Mesothelial cell of epicardium (in vitro differentiated cells): Measurements from ENCODE around the gene GTF3A. TPM values are rescaled to one million over a fixed set of nuclear protein-coding genes. Genes with fewer than 3 reads are reported as not detected.
"Not testable (repeated sequence)": the region's sequence is repeated elsewhere in the genome, so short reads cannot be mapped to it uniquely, and the experiment has no call there.

Experiments used
- DNase-seq, 2 experiments: peaks; one replicate each; pipeline ENCODE4 v3.0.0; 2021; ENCODE audit warnings: low spot score in 2 of 2; ENCODE audit not compliant: unreplicated experiment in 2 of 2
- H3K27ac Mint-ChIP-seq: 2 replicates; pipeline ENCODE4 v1.8.0; 2021; ENCODE audit warnings: mixed read lengths
- H3K27me3 Mint-ChIP-seq: 2 replicates; pipeline ENCODE4 v1.8.0; 2021; ENCODE audit warnings: low read depth, mixed read lengths
- H3K36me3 Mint-ChIP-seq: 2 replicates; pipeline ENCODE4 v1.8.0; 2021; ENCODE audit warnings: mixed read lengths
- H3K4me1 Mint-ChIP-seq: 2 replicates; pipeline ENCODE4 v1.8.0; 2021; ENCODE audit warnings: mixed read lengths
- H3K4me3 Mint-ChIP-seq: 2 replicates; pipeline ENCODE4 v1.8.0; 2021; ENCODE audit warnings: mild to moderate bottlenecking, moderate library complexity, mixed read lengths
- H3K9me3 Mint-ChIP-seq: 2 replicates; pipeline ENCODE4 v1.8.0; 2021; ENCODE audit warnings: mixed read lengths
- CTCF ChIP-seq: fragments of 200-600 bp; sonication (generic); IDR thresholded peaks from one replicate; pipeline ENCODE4 v1.5.0; 2021; ENCODE audit warnings: antibody characterized with exemption; ENCODE audit not compliant: unreplicated experiment
- total RNA-seq: library from RNA; stranded (reverse); gene quantifications from 3 replicates; pipeline ENCODE4 v1.2.1, GENCODE V29; 2021

GTF3A gene
- total RNA-seq, 1 donor from 2014 or later = 48.6 TPM

GRCh38 chr13:27391471-27391870, 32.9 kb upstream of the GTF3A start:
- Mint-ChIP-seq H3K36me3 (no peaks in the 10 kb centered on the region), H3K4me3 (no peak overlapping the region), H3K27ac (no peak overlapping the region), H3K4me1 (peaks cover 7% of the 10 kb centered on the region), H3K27me3 (peaks cover 11% of the 10 kb centered on the region), H3K9me3 (no peaks in the 10 kb centered on the region)
- TF ChIP-seq CTCF = no peak
- DNase-seq = no peak

GRCh38 chr13:27393101-27393500, 31.3 kb upstream of the GTF3A start:
- no peak overlapping the region for H3K4me3 Mint-ChIP-seq

GRCh38 chr13:27395007-27395510, 29.4 kb upstream of the GTF3A start:
- Mint-ChIP-seq H3K4me1 (no peaks in the 10 kb centered on the region), H3K36me3 (no peaks in the 10 kb centered on the region), H3K9me3 (no peaks in the 10 kb centered on the region), H3K4me3 (no peak overlapping the region), H3K27ac (no peak overlapping the region), H3K27me3 (peaks cover 11% of the 10 kb centered on the region)
- DNase-seq = no peak
- no peak for TF ChIP-seq CTCF

More at GRCh38 chr13:27393101-27393500, 31.3 kb upstream of the GTF3A start:
- peaks cover 3% of the 10 kb centered on the region for H3K4me1 Mint-ChIP-seq
- no peaks in the 10 kb centered on the region for H3K36me3 Mint-ChIP-seq
- TF ChIP-seq CTCF = no peak
- no peak overlapping the region for H3K27ac Mint-ChIP-seq
- peaks cover 11% of the 10 kb centered on the region for H3K27me3 Mint-ChIP-seq
- DNase-seq = no peak
- H3K9me3 Mint-ChIP-seq = no peaks in the 10 kb centered on the region

GRCh38 chr13:27396252-27396846, 28.1 kb upstream of the GTF3A start:
- no peak for TF ChIP-seq CTCF
- H3K27ac Mint-ChIP-seq = no peak overlapping the region
- H3K4me1 Mint-ChIP-seq = no peaks in the 10 kb centered on the region
- no peak overlapping the region for H3K4me3 Mint-ChIP-seq
- H3K36me3 Mint-ChIP-seq = no peaks in the 10 kb centered on the region
- peaks cover 11% of the 10 kb centered on the region for H3K27me3 Mint-ChIP-seq
- no peaks in the 10 kb centered on the region for H3K9me3 Mint-ChIP-seq
- DNase-seq = no peak

GRCh38 chr13:27398360-27398759, 26.1 kb upstream of the GTF3A start:
- no peak overlapping the region for H3K4me3 Mint-ChIP-seq
- TF ChIP-seq CTCF = no peak
- peaks cover 10% of the 10 kb centered on the region for H3K4me1 Mint-ChIP-seq
- H3K9me3 Mint-ChIP-seq = no peaks in the 10 kb centered on the region
- H3K27me3 Mint-ChIP-seq = peaks cover 5% of the 10 kb centered on the region
- no peaks in the 10 kb centered on the region for H3K36me3 Mint-ChIP-seq
- no peak overlapping the region for H3K27ac Mint-ChIP-seq
- no peak for DNase-seq

GRCh38 chr13:27400405-27400804, 24.0 kb upstream of the GTF3A start:
- not testable (repeated sequence) for H3K4me3 Mint-ChIP-seq, DNase-seq, H3K36me3 Mint-ChIP-seq, H3K27ac Mint-ChIP-seq, H3K27me3 Mint-ChIP-seq, H3K9me3 Mint-ChIP-seq
- H3K4me1 Mint-ChIP-seq = peaks cover 22% of the 10 kb centered on the region
